Left cardiac atrium (tissue), 4 donors: Measurements from ENCODE around the gene ALG1. TPM values are rescaled to one million over a fixed set of nuclear protein-coding genes. Genes with fewer than 3 reads are reported as not detected.
"Not testable (repeated sequence)": the region's sequence is repeated elsewhere in the genome, so short reads cannot be mapped to it uniquely, and the experiment has no call there.

Experiments used
- ATAC-seq, 2 donors: fragments of 200-7000 bp; cut with Tn5 transposase; one replicate each; pipeline ENCODE4 v1.9.1; 2020; ENCODE audit warnings: mild to moderate bottlenecking in 2 of 2, moderate library complexity in 2 of 2
- DNase-seq: peaks from one replicate; pipeline ENCODE4 v3.0.0-alpha.2; 2020
- intact Hi-C, 2 donors: fragments of 100-400 bp; cut with DNase I; formaldehyde crosslinking; loops; one replicate each; pipeline versions ENCODE4 v1.14.1 to v1.15.1; 2022 to 2023
- total RNA-seq, 2 donors: library from RNA; stranded (reverse); fragmentation: NEBNext Ultra II Directional; extraction: Animal tissue kit (Norgen Biotek cat#: 25700); gene quantifications; one replicate each; pipeline ENCODE4 v1.2.1, GENCODE V29; 2021
- donor health status: DM: no; HTN: yes; CAD: no.
- donor health status: DM: no; HTN: yes; CAD: no; lungs with severe emphysema.
- donor health status: DM: yes; HTN: yes; CAD: no.
- donor health status: Dilated cardiomyopathy.

Gene ALG1
- total RNA-seq, 2 donors from 2014 or later = 11.0 to 11.8 TPM

DNA sequence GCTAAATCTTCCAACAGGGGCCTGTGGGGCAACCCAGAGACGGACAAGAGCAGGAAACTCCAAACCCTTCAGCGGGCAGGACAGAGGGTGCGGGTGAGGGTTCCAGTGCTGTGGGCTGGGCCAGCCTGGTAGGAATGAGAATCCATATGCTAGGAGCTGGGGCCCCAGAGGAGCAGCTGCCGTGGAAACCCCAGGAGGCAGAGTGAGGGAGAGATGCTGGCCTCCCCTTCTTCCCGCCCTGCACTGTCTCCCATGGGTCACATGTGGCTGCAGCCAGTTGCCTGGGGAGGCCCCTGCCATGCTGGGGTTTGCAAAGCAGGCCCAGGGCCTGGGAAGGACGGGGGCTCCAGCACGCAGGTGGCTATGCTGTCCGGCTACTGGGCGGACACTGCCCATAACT is 21.4 kb downstream of the ALG1 start:
- intact Hi-C loops = not testable (repeated sequence)

GRCh38 chr16:5093746-5094145 is 22.1 kb downstream of the ALG1 start:
- intact Hi-C loops, DNase-seq, ATAC-seq: not testable (repeated sequence)

More for the DNA sequence above, 21.4 kb downstream of the ALG1 start:
- not testable (repeated sequence) for DNase-seq, ATAC-seq

GRCh38 chr16:5095145-5095830 is 23.6 kb downstream of the ALG1 start:
- DNase-seq, intact Hi-C loops, ATAC-seq: not testable (repeated sequence)

DNA sequence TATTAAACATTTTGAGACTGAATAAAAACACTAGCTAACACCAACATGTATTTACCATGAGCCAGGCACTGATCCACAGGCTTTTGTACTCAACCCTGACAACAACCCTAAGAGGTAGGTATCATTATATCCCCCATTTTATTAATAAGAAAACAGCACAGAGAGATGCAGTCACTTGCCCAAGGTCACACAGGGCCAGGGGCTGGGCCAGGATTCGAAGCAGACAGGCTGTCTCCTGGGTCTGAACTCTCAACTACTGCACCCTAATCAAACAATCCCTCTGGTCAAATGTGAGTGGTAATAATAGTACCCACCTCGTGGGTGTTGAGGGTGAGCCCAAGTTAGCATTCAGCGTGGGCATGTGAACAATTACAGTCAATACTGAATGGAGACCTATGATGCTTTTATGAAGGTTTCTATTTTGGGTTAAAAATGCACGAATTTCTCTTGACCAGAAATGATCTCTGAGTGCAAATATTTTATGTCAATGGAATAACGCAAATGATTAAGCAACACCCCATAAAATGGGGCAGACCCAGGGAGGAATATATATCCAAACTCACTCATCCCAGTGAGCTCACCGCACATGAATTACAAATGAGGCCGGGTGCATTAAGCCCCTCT is 24.9 kb downstream of the ALG1 start:
- DNase-seq, intact Hi-C loops, ATAC-seq: not testable (repeated sequence)

DNA sequence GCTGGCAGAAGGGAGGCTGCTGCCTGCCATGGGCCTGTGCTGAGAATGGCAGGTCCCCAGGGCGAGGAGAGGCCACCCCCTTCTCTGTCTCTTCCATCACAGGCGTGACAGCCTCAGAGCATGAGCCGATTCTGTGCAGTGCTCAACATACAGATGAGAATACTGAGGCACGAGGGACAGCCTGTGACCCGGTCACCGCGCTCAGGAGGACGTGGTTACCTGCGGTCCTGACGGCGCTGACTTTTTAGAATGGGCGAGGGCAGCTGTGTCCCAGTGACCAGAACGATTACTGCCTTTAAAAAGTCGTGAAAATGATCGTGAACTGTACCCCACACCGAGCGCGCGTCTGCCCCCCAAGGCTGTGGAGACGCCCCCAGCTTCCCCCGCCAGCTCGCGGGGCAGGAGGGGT is 25.4 kb downstream of the ALG1 start:
- peak; percentile 44 for DNase-seq
- intact Hi-C loops, ATAC-seq: not testable (repeated sequence)

DNA sequence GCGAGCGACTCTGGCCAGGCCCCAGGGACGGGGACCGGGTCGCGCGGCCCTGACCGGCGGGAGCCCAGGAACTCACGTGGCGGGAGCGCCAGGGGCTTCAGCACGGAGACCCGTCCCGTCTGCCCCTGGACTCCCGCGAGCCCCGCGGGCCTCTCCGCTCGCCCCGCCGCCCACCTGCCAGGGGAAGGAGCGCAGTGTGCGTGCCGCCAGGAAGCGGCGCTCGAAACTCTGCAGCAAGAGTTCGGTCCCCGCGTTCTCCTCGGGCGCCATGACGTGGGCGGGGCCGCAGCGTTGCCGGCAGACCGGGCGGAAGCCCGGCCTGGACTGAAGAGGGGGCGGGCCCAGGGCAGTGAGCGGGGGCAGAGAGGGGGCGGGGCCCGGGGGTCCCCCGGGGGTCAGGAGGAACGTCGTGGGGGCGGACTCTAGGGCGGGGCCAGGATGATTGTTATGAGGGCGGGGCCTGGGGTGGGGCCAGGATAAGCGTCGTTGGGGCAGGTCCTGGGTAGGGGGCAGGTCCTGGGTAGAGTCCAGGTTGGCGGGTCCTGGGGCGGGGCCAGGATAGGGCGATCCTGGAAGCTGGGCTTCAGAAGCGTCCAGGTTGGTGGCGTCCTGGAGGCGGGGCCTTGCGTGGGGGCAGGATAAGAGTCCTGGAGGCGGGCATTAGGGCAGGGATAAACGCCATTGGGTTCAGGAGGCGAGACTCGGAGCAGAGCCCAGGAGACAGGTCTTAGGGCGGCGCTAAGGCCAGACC is 26.0 kb downstream of the ALG1 start, which contains the start of gene EEF2KMT:
Gene EEF2KMT (minus strand): TSS at position 326 of the 751 bp plus-strand sequence. CDS start 56 bp downstream, at position 270.
- intact Hi-C loops = not testable (repeated sequence)
- ATAC-seq (peak; percentile 100), DNase-seq (peak; percentile 100)

- peak; percentile 82 for DNase-seq
- intact Hi-C loops, ATAC-seq: not testable (repeated sequence)
Measured at GRCh38 chr16:5098221-5099159, 26.8 kb downstream of the ALG1 start.

- intact Hi-C loops, DNase-seq, ATAC-seq: not testable (repeated sequence)
Measured at GRCh38 chr16:5099174-5099573, 27.5 kb downstream of the ALG1 start.

GRCh38 chr16:5103296-5104032 is 31.8 kb downstream of the ALG1 start:
- intact Hi-C loops, DNase-seq, ATAC-seq: not testable (repeated sequence)

DNA sequence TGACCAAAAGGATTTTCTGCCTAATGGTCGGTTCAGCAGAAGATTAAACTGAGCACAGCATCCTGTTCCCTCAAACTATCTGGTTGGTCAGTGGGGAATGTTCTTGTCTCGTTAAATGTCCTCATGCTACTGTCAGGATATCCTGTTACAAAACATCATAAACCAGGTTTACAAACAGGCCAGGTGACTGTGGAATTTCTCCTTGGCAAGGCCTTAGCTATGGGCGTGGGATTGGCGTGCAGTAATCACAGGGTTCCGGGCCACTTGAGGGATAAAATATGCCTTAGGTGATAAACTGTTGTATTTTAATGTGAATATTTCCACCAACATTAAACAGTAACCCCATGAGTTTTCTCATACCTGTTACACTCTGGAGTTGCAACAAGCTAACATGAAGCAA is 33.4 kb downstream of the ALG1 start:
- ATAC-seq, intact Hi-C loops: not testable (repeated sequence)

DNA sequence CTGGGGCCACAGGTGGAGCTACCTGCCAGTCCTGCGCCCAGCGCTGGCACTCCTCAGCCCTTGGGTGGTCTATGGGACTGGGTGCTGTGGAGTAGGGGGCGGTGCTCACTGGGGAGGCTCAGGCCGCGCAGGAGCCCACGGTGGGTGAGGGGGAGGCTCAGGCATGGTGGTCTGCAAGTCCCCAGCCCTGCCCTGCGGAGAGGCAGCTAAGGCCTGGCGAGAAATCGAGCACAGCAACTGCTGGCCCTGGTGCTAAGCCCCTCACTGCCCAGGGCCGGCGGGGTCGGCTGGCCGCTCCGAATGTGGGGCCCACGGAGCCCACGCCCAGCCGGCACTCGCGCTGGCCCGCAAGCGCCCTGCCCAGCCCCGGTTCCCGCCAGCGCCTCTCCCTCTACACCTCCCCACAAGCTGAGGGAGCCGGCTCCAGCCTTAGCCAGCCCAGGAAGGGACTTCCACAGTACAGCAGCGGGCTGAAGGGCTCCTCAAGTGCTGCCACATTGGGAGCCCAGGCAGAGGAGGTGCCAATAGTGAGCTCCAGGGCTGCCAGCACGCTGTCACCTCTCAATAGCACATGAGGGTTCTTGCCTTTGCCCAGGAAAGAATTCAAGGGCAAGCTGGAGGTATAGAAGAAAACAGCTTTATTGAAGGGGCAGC is 37.0 kb downstream of the ALG1 start:
- DNase-seq (no peak), ATAC-seq (no peak)
- intact Hi-C loops = no loop called here

More for the DNA sequence above, 33.4 kb downstream of the ALG1 start:
- not testable (repeated sequence) for DNase-seq

DNA sequence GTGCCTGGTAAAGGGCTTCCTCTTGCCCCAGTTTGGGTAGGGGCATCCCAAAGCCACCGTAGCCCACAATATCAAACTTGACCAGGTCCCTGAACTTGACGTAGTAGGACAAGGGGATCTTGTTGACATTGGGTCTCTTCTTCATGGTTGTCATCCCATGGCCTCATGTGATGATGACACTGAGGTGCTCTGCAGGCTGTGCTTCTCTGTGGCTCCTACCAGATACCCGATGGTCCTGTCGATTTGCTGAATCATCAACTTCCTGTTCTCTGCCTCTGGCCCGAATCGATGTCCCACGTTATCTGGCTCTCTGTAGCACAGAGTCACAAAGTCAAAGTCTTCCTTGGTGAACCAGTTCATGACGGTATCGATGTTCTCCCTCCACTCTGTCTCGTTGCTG is 39.3 kb downstream of the ALG1 start:
- DNase-seq, ATAC-seq, intact Hi-C loops: not testable (repeated sequence)

GRCh38 chr16:5116780-5117295 is 45.2 kb downstream of the ALG1 start:
- intact Hi-C loops, ATAC-seq, DNase-seq: not testable (repeated sequence)

- intact Hi-C loops, ATAC-seq: not testable (repeated sequence)
- peak; percentile 71 for DNase-seq
Measured at GRCh38 chr16:5117300-5118087, 45.9 kb downstream of the ALG1 start.

- intact Hi-C loops, ATAC-seq: not testable (repeated sequence)
Measured at GRCh38 chr16:5131467-5132004, 59.9 kb downstream of the ALG1 start.

More at GRCh38 chr16:5131467-5132004, 59.9 kb downstream of the ALG1 start:
- not testable (repeated sequence) for DNase-seq
